ENCODE measurements around the gene KIAA1614. TPM values are rescaled to one million over a fixed set of nuclear protein-coding genes. Genes with fewer than 3 reads are reported as not detected.

Gene KIAA1614
- polyA plus RNA-seq, 5 donors, result 6.2 to 12.4 (median 9.5) TPM

DNA sequence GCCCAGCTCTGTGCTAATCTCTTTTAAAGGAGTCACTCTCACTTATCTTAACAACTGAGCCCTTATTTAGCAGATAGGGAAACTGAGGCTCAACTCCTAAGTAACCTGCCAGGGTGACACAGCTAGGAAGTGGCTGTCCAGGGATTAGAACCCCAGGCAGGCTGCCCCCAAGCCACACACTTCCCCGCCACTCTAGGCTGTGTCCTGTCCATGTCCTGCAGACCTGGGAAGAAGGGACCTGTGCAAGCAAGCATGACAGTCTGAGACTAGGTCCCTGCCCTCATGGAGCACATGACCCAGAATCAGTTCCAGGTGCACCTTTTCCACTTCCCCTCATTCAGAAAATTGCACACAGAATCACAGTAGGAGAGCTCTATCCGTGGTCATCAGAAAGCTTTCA, 12.2 kb downstream of the KIAA1614 start:
- DNase-seq, result no peak

- no peak for DNase-seq
These were observed 12.9 kb downstream of the KIAA1614 start for GRCh38 chr1:180925471-180926051.

- peak; percentile 88 for DNase-seq
These were observed 13.7 kb downstream of the KIAA1614 start for GRCh38 chr1:180926164-180926981.

DNA sequence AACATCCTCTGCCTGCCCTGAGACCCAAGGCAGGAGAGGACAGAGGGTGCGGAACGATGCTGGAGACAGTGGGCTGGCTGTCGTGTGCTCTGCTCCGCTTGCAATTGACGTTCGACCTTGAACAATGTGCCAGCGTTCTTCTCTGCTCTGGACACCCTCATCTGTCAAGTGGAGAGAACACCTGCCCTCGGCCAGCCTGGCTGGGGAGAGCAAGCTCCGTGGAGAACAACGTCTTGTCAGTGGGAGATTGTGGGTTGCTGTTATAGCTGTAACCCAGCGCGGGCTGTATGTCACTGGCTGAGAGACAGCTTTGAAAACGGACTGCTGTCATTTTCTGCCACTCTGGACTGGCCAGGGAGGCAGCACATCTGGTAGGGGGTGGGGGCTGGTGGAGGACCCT, 14.7 kb downstream of the KIAA1614 start:
- DNase-seq, result no peak

DNA sequence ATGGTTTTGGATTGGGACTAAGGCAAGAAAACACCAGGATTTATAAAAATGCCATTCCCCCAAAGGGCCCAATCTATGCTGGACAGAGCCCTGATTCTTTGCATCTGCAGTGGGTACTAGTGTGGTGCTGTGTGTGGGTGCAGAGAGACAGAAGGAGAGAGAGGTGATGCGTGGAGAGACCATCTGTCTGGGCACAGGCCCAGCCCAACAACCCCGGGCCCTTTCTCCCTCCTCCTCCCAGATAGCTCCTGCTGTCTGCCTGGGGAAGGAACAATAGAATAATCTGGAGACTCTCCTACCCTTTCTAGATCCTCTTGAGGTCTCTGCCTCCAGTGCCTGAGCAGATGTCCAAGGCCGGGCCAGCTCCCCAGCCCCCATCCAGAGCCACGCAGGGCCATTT, 15.1 kb downstream of the KIAA1614 start:
- DNase-seq, result no peak

DNA sequence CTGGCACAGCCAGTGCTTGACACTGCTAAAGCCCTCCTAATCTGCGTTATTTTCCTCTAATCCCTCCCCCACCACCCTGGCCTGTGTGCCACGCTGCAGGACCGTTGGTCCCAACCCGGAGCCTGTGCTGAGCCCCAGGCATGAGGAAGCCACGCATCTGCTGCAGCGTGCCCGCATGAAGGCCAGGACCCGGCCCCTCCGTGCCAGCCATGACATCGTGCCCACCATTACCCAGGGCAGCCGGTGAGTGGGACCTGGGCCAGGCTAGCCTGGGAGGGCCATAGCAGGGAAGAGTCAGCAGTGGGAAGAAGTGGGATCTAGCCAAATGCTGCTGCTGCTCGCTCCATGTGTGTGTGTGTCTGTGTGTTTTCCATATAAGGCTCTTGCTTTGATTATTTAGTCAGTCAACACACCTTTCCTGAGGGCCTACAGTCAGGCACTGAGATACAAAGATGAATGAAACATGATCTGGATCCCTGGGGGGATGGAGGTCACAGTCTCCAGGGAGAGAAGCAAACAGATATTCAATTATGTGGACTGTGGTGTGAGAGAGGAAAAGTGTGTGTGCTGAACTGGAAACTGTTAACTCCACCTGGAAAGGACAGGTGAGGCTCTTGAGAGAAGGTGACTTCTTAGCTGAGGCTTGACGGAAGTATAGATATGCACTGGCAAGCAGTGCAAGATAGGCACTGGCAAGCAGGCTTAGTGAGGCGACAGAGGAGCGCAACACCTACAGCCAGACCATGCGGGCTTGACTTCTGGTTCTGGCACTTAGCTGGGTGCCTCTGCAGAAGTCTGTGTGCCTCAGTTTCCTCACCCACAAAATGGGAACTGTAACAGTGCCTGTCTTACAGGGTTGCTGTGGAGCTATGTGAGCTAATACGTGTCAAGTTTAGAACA, 15.9 kb downstream of the KIAA1614 start:
- DNase-seq, result no peak

DNA sequence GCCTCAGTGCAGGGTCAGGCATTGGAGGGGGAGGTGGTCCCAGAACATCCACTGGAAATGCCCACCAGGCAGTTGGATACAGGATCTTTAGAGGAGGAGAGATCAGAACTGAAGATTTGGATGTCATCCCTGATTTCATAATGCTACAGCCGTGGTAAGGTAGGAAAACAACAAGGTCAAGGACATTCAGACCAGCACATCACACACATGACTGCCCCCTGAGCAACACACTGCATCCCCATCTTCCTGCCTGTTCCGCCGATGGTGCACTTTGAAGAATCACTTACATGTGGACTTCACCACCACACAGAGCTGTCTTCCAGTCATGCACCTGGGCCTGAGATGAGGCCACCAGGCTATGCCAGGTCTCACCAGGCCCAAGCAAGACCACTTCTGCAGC, 16.7 kb downstream of the KIAA1614 start:
- DNase-seq, result no peak

DNA sequence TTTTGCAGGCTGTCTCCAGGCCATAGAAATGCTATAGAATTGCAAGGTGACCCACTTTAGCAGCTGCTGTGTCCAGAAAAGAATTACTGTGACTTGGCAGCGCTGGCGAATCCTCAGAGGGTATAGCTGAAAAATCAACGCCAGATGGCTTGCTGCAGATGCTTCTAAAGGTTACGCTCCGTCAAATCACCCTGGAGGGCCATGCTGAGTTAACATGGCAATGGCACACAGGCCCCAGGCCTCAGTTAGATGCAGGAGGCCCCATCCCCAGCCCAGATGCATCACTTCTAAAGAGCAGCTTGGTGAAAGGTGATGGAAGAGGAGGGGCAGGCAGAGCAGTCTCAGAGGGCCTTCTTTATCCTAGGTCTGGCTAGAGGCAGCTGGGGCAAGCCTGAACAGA, 18.0 kb downstream of the KIAA1614 start:
- DNase-seq, result no peak

DNA sequence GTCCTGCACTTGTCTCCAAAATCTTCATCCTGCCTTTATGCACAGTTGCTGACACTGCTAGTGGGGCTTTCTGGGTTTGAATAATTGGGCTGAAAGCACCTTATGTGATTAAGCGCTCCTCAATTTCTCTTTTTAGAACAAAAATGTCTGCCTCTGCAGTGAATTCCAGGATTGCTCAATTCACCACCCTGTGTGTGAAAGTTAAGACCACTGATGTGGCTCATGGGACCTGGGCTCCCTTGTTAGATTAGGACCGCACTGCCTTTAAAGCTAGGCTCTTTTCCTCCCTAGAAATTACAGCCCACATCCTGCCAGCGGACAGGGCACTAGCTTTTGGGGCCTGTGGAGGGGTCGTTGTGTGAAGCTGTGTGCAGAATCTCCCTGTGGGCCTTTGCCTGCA, 18.8 kb downstream of the KIAA1614 start:
- no peak for DNase-seq

- DNase-seq, result peak in 1 of 2 donors; percentile 35
These were observed 19.7 kb downstream of the KIAA1614 start for GRCh38 chr1:180932378-180932777.

DNA sequence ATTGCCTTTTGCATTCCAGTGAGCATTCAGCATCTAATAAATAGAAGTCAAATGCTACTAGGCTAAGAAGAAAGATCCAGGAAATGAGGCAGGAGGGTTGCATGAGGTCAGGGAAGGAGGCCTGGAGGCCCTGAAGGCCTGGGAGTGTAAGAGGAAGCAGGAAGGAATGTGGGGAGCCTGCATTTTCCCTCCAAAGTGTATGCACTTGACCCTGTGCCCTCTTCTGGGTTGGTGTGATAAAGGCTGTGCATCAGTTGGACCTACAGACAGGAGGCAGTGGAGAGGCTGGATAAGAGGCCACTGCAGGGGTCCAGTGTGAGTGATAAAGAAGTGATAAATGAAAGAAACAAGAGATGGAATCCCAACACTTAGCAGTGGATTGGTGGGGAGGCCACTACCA, 20.4 kb downstream of the KIAA1614 start:
- no peak for DNase-seq

- DNase-seq, result no peak
These were observed 21.9 kb downstream of the KIAA1614 start for GRCh38 chr1:180934563-180934962.

- no peak for DNase-seq
These were observed 22.8 kb downstream of the KIAA1614 start for GRCh38 chr1:180935326-180936109.

DNA sequence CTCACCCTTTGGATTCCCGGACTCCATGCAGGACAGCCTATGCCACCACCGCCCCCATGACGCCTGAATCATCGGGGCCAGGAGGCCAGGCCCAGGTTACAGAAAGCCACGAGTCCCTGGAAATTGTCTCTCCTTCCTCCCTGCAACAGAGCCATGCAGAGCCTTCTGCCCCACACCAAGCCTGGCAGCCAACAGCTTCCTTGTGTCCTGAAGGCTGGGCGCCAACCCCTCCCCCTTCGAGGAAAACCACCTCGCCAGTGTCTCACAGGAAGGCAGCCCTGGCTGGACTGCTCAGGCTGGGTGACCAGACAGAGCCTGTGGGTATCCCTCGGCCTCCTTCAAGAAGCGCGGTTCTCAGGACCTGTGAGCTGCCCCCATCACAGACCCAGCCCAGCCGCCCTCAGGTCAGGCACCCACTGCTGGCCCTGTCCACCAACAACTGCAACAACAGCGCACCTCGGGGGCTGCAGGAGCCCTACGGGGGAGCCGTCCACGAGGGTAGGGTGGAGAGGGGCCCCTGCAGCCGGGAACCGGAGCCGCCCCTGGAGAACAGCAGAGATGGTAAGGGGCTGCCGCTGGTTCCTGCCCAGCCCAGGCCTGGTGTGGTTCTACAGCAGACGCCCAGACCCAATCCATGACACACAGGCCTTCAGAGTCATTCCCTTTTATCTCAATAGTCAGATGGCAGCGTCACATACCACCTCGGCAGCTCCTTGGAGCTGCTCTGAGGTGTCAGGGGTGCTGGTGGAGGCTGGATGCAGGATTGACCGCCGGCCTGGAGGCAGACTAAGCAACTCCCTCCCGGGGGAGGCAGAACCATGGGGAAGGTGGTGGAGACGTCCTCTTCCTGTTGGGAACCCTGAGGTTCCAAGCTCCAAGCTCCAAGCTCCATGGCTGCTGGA, 23.7 kb downstream of the KIAA1614 start:
- no peak for DNase-seq

- DNase-seq, result no peak
These were observed 24.3 kb downstream of the KIAA1614 start for GRCh38 chr1:180937012-180937372.

DNA sequence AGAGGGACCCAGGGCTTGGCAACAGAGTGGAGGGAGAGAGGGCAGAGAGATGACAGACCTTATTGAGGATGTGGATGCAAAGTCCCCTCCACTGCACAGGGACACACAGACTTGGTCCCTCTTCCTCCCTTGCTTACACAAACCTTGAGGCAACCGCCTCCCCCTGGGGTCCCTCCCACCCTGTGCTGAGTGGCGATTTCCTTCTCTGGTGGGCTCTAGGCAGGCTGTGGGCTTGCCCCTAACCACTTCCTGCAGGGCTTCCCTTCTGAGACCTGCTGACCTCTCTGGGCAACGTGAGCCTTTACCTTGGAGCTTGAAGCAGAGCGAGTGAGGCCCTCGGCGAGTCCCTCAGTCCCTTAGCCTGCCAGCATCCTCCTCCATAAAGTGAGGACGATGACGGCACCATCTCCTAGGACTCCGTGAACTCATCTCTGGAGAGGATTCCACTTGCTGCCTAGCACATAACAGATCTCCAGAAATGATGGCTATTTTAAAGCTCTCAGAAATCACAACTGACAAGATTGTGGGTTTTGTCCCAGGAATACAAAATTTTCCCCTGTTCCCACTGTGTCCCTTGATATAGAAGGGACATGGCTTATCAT, 25.0 kb downstream of the KIAA1614 start:
- DNase-seq, result no peak

DNA sequence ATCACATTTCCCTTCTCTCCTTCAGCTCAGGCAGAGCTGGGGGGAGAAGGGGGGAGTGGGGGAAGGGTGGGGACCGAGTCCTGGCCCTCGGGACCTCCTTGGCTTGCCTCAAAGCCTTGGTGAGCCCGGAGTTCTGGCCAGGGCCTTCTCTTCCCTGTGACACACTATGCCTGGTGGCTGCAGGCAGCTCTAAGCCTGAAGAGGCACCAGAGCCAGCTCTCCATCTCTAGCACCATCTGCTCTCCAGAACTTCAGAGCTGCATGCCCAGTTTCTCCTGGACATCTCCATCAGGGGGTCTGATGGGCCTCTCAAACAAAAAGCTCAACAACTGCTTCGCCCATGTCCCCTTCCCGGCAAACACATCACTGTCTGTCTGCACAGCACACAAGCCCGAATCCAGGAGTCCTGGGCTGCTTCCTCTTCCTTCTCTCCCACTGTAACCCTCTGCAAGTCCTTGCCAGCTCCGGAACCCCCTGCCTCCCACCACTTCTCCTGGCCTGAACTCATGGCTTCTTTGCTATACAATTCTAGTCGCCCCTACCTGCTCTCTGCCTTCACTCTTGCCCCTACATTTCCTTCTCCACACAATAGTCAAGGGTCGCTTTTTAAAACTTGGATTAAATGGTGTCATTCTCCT, 26.5 kb downstream of the KIAA1614 start:
- no peak for DNase-seq

DNA sequence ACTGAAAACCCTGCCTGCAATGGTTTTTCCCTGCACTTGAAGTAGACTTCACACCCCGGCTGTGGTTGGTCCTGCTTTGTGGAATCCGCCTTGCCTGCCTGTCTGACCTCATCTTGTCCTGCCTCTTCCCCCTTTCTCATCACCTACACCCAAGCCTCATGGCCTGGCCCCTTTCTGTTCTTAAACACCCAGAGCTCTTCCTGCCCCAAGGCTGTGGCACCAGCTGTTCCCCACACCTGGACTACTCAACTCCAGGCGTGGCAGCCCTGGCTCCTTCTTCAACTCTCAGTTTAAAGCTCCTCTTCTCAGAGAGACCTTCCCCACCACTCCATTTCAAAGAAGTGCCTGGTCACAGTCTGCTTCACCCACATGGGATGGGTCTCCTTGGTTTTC, 27.0 kb downstream of the KIAA1614 start:
- no peak for DNase-seq

DNA sequence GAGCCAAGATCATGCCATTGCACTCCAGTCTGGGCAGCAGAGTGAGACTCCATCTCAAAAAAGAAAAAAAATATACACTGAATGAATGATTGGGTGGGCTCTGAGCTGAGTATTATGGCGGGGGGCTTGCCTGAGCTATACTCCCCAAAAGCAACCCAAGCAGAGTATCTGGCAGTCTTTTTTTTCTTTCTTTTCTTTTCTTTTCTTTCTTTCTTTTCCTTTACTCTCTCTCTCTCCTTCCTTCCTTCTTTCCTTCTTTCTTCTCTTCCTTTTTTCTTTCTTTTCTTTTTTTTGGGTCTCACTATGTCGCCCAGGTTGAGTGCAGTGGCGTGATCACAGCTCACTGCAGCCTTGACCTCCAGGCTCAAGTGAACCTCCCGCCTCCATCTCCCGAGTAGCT, 27.7 kb downstream of the KIAA1614 start:
- no peak for DNase-seq

Measured in right lung (tissue), 5 donors.